Articular chondrocyte of knee joint (primary cell): ENCODE data around the gene SAMD5. TPM values are rescaled to one million over a fixed set of nuclear protein-coding genes. Genes with fewer than 3 reads are reported as not detected.

ENCODE experiments used
- total RNA-seq: library from RNA; depleted of rRNA; stranded (reverse); fragments of >200 nt; gene quantifications from 2 replicates; pipeline ENCODE4 v1.2.3, GENCODE V29; 2012

Gene SAMD5
- total RNA-seq: 1.8 and 2.8 TPM in 2 replicates

DNA sequence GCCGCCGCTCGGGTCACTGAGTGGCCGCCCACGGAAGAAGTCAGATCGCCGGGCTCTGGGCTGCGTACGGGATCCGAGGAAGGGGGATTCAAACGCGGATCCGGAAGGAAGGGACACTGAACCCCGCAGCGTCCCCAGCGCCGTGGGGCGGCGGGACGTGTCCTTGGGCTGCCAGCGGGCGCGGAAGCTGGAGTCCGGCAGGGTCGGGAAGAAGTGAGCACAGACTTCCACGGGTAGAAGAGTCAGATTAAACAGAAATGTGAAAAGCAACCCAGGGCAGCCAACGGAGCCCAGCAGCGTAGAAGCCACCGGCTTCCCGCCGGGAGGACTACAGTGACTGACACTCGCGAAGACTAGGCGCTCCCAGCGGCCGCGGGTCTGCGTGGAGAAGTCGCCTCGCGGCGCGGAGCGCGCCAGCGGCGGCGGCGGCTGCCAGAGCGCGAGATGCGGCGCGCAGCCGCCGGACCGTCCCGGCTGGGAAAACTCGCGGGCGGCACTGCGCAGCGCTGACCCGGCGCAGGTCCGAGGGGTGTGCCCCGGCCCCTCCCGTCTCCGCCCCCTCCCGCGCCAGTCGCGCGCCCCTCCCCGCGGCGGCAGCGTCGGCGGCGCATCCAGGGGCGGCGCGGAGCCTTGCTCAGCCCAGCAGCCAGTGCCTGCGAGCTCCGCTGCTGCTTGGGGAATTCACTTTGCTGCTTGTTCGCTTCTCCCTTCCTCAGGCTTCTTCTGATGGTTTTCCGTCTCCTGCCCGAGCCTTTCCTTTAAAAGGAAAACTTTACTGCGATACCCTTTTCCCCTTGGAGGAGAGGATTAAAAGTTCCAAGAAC is at the start of gene SAMD5:
SAMD5 (plus strand) TSS at position 649 of the 824 bp plus-strand sequence. CDS start 239 bp downstream, outside the sequence.

